Psoas muscle (tissue), 8 donors: ENCODE data around the gene LYSMD1. TPM values are rescaled to one million over a fixed set of nuclear protein-coding genes. Genes with fewer than 3 reads are reported as not detected.
"Not testable (repeated sequence)": the region's sequence is repeated elsewhere in the genome, so short reads cannot be mapped to it uniquely, and the experiment has no call there.

ENCODE experiments used
- ATAC-seq, 4 donors: fragments of 200-7000 bp; cut with Tn5 transposase; one replicate each; pipeline ENCODE4 v1.9.1; 2020; ENCODE audit warnings: moderate library complexity in 3 of 4, mild to moderate bottlenecking in 2 of 4
- DNase-seq, 2 donors: peaks; one replicate each; pipeline ENCODE4 v3.0.0-alpha.2; 2020
- H3K27ac ChIP-seq: fragments of 200-600 bp; one replicate; pipeline ENCODE4 v1.8.0; 2022
- H3K27me3 ChIP-seq, 3 donors: fragments of 200-600 bp in 1 of 3; one replicate each; pipeline versions ENCODE4 v1.6.1 to v1.8.0; 2013 to 2022; ENCODE audit warnings: low read length in 2 of 3, mild to moderate bottlenecking in 2 of 3, moderate library complexity in 1 of 3; ENCODE audit not compliant: insufficient read depth in 3 of 3
- H3K36me3 ChIP-seq, 2 donors: fragments of 200-600 bp in 1 of 2; one replicate each; pipeline versions ENCODE4 v1.6.1 to v1.8.0; 2013 to 2022; ENCODE audit warnings: low read depth in 1 of 2, mild to moderate bottlenecking in 1 of 2, moderate library complexity in 1 of 2; ENCODE audit not compliant: insufficient read depth in 1 of 2
- H3K4me1 ChIP-seq: fragments of 200-600 bp; one replicate; pipeline ENCODE4 v1.8.0; 2022
- H3K4me3 ChIP-seq: fragments of 200-600 bp; one replicate; pipeline ENCODE4 v1.8.0; 2022; ENCODE audit warnings: mild to moderate bottlenecking
- H3K9me3 ChIP-seq: fragments of 200-600 bp; one replicate; pipeline ENCODE4 v1.8.0; 2022
- WGBS, 3 donors: extraction: QIAGEN DNeasy Blood & Tissue Kit; methylation state at CpG; one replicate each; pipeline versions ENCODE4 v1.1.6 to v1.1.7; 2013; 5-methylcytosine and 5-hydroxymethylcytosine counted together
- intact Hi-C, 2 donors: fragments of 100-400 bp; cut with DNase I; formaldehyde crosslinking; loops; one replicate each; pipeline versions ENCODE4 v1.11.0 to v1.14.2; 2022
- long read RNA-seq, 2 donors: library from polyadenylated mRNA; unstranded; transcript quantifications; one replicate each; pipeline ENCODE4 v2.0.0, GENCODE V29; 2021
- polyA plus RNA-seq, 3 donors: library from polyadenylated mRNA; stranded (reverse); fragments of 200-250 nt; gene quantifications; one replicate each; pipeline ENCODE4 v1.2.3, GENCODE V29; 2013
- total RNA-seq, 4 donors: library from RNA; stranded (reverse); fragmentation: NEBNext Ultra II Directional in 2 of 4; extraction: Animal tissue kit (Norgen Biotek cat#: 25700) in 2 of 4; gene quantifications; one replicate each; pipeline versions ENCODE4 v1.2.1 to v1.2.4, GENCODE V29; 2021 to 2023
- TF ChIP-seq, protein P1 (sequence below): fragments of 200-600 bp; IDR thresholded peaks from one replicate; pipeline ENCODE4 v1.8.0; 2022; ENCODE audit warnings: antibody characterized with exemption
- donor health status: healthy with polysubstance abuse.
- donor health status: DM: no; HTN: no; CAD: no; lungs with moderate emphysema.
- donor health status: Bipolar disorder and iron deficiency.
- donor health status: healthy.
- donor health status: DM: yes; HTN: yes; CAD: no.
- donor health status: DM: no; HTN: no; CAD: no.
- donor health status: DM: no; HTN: no; CAD: no.
- donor health status: DM: yes; HTN: yes; CAD: no.

LYSMD1 gene, protein sequence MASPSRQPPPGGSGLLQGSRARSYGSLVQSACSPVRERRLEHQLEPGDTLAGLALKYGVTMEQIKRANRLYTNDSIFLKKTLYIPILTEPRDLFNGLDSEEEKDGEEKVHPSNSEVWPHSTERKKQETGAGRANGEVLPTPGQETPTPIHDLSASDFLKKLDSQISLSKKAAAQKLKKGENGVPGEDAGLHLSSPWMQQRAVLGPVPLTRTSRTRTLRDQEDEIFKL
- 10 to 100 TPM in 3 of 4 donors, 1 to 10 TPM in 1; 6.7 to 17.5 (median 12.3) TPM for total RNA-seq
- 10 to 100 TPM in 1 of 3 donors, 1 to 10 TPM in 2; 8.4 to 18.0 (median 8.6) TPM for polyA plus RNA-seq
- long read RNA-seq, donor 1, partial matches to known transcripts, result 0 of 1 reads
- long read RNA-seq, donor 1, other reads (novel, unspliced or antisense), result 0 of 1 reads
- long read RNA-seq, donor 2, partial matches to known transcripts, result 0 of 3 reads
- long read RNA-seq, donor 2, other reads (novel, unspliced or antisense), result 1 of 3 reads

DNA sequence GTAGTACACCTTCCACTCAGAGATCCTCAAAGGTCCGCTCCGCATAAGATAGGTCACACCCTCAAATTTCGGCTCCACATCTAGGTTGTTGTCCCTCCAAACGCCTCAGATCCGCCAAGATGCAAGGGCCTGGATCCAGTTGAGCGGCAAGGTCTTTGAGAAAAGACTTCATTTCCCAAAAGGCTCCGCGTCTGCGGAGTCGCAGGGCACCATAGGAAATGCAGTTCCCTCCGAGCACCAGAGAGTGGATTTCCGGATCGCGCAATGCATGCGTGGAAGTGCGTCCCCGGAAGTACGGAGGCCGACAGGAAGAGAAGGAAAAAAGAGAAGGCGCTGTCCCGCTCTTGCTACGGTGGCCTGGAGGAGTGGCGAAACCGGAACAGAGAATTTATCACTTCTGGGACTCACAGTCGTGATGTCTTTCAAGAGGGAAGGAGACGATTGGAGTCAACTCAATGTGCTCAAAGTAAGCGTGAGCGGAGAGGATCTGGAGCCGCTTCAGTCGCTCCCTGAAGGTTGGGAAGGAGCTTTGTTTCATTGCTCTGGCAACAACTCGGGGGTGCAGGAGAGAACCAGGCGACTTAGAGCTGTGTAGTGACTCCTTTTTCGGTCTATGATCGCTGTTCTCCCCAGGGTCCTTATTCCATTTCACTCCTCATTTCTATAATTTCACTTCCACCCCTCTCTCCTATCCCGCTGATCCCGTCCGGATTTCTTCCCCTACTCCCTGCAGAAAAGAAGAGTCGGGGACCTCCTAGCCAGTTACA lies at the start of gene LYSMD1, which contains the start of gene SCNM1:
TSS of gene LYSMD1 (minus strand) at position 165 of the 767 bp plus-strand sequence. CDS start 644 bp downstream, outside the sequence.
TSS of gene SCNM1 (plus strand) at position 407 of the 767 bp plus-strand sequence. CDS start at position 416, 9 bp downstream.
- no peaks in the 10 kb centered on the region for H3K27me3 ChIP-seq
- ATAC-seq, result peak; percentile 84 to 89 (median 85)
- H3K9me3 ChIP-seq, result no peaks in the 10 kb centered on the region
- peaks cover 48% of the 10 kb centered on the region for H3K4me1 ChIP-seq
- WGBS, 3 donors, result 0 to 1% (median 0%) methylated on average over 38 of the region's 38 CpGs
- intact Hi-C loops, result no loop called here
- peak within 1 kb of the TSS; percentile 80 for H3K4me3 ChIP-seq
- H3K36me3 ChIP-seq, result peaks cover 5 to 41% of the 10 kb centered on the region in 2 donors
- TF ChIP-seq, protein P1, sequence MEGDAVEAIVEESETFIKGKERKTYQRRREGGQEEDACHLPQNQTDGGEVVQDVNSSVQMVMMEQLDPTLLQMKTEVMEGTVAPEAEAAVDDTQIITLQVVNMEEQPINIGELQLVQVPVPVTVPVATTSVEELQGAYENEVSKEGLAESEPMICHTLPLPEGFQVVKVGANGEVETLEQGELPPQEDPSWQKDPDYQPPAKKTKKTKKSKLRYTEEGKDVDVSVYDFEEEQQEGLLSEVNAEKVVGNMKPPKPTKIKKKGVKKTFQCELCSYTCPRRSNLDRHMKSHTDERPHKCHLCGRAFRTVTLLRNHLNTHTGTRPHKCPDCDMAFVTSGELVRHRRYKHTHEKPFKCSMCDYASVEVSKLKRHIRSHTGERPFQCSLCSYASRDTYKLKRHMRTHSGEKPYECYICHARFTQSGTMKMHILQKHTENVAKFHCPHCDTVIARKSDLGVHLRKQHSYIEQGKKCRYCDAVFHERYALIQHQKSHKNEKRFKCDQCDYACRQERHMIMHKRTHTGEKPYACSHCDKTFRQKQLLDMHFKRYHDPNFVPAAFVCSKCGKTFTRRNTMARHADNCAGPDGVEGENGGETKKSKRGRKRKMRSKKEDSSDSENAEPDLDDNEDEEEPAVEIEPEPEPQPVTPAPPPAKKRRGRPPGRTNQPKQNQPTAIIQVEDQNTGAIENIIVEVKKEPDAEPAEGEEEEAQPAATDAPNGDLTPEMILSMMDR, result no peak
- peak; percentile 97 to 98 for DNase-seq
- peak within 1 kb of the TSS; percentile 92 for H3K27ac ChIP-seq

DNA sequence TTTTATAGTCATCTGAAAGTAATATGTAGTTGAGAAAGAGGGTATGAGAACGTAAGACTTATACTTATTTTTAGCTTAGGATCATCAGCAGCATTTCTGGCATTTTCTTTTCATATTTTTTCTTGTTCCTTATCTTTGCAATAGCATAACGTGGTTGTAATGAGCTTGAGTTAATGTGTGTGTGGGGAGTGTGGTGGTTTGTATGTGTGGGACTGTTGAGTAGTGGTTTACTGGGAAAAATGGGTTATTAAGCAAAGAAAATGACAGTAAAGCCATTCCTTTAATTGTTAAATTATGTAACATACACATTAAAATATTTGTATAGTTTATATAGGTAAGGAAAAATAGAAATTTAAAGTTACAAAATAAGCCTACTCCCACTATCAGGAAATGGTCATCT lies 47.9 kb upstream of the LYSMD1 start:
- intact Hi-C loops, result no loop called here
- Histone ChIP-seq H3K27me3 (no peaks in the 10 kb centered on the region), H3K4me1 (peaks cover 9% of the 10 kb centered on the region), H3K27ac (no peak overlapping the region), H3K9me3 (no peaks in the 10 kb centered on the region), H3K4me3 (no peak overlapping the region), H3K36me3 (peaks cover 0 to 52% of the 10 kb centered on the region in 2 donors)
- WGBS, 3 donors, result 32 to 54% (median 38%) methylated on average over 2 of the region's 2 CpGs
- DNase-seq, result no peak
- no peak for ATAC-seq
- TF ChIP-seq, protein P1, result no peak

DNA sequence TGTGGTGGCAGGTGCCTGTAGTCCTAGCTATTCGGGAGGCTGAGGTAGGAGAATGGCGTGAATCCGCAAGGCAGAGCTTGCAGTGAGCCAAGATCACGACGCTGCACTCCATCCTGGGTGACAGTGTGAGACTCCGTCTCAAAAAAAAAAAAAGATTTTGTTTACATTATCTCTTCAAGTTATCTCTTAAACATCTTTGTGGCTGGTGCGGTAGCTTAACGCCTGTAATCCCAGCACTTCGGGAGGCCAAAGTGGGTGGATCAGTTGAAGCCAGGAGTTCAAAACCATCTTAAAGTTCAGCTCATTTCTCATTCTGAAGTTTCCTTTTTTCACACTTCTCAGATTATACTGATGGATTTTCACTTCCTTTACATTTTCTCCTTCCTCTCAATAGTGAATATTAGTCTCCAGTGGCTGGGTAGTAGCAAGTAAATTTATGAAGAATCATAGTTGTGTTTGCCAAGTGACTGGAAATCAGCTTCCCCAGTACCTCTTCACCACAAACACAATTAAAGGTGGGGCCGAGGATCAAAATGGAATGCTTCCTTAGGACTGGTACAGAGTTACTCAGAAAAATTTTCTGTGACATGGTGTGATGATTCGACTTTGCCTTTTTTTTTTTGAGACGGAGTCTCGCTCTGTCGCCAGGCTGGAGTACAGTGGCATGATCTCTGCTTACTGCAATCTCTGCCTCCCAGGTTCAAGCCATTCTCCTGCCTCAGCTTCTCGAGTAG lies 46.4 kb upstream of the LYSMD1 start:
- peaks cover 0 to 55% of the 10 kb centered on the region in 2 donors for H3K36me3 ChIP-seq
- DNase-seq (no peak), ATAC-seq (no peak)
- 89 to 94% (median 89%) methylated on average over 15 of the region's 15 CpGs for WGBS, 3 donors
- no peaks in the 10 kb centered on the region for H3K27me3 ChIP-seq
- peaks cover 9% of the 10 kb centered on the region for H3K4me1 ChIP-seq
- H3K4me3 ChIP-seq, result no peak overlapping the region
- H3K9me3 ChIP-seq, result no peaks in the 10 kb centered on the region
- no peak overlapping the region for H3K27ac ChIP-seq
- intact Hi-C loops, result no loop called here
- TF ChIP-seq, protein P1, result no peak

DNA sequence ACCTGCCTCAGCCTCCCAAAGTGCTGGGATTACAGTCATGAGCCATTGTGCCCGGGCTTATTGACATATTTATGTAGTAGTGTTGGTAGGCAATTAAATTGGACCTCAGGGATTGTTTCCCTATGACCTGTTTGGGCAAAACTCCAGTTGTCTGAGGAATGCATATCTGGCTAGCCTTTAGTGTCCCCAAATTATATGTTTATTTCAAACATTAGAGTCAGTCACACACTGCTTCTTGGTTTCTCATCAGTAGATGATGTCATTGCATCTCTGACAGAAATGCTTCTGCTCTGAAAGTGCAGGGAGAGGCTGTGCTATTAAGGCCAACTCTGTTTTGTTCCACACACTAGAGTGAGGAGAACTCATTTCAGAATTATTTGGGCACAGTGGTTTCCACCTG lies 45.1 kb upstream of the LYSMD1 start:
- TF ChIP-seq, protein P1, result no peak
- intact Hi-C loops, result no loop called here
- no peaks in the 10 kb centered on the region for H3K9me3 ChIP-seq
- H3K36me3 ChIP-seq, result peaks cover 0 to 64% of the 10 kb centered on the region in 2 donors
- no peak overlapping the region for H3K4me3 ChIP-seq
- ATAC-seq, result no peak
- no peak for DNase-seq
- H3K27me3 ChIP-seq, result no peaks in the 10 kb centered on the region
- WGBS, 3 donors, result 67 to 76% (median 71%) methylated on average over 1 of the region's 1 CpG
- H3K4me1 ChIP-seq, result peaks cover 9% of the 10 kb centered on the region
- H3K27ac ChIP-seq, result no peak overlapping the region

DNA sequence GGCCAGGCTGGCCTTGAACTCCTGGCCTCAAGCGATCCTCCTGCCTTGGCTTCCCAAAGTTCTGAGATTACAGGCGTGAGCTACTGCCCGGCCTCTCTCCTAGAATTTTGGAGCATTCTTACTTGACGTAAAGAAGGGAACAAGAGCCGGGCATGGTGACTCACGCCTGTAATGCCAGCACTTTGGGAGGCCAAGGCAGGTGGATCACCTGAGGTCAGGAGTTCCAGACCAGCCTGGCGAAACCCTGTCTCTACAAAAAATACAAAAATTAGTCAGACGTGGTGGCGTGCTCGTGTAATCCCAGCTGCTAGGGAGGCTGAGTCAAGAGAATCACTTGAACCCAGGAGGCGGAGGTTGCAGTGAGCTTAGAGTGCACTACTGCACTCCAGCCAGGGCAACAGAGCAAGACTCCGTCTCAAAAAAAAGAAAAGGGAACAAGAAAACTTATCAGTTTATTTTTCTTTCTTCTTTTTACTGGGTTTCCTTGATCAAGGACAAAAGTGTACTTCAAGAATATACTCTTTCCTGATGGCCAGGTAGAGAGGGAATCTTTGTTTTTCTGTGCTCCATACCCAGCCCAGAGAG lies 39.8 kb upstream of the LYSMD1 start:
- WGBS, 3 donors, result 88 to 94% (median 92%) methylated on average over 12 of the region's 12 CpGs
- intact Hi-C loops, H3K9me3 ChIP-seq, H3K27me3 ChIP-seq, DNase-seq, H3K4me3 ChIP-seq, ATAC-seq, H3K27ac ChIP-seq: not testable (repeated sequence)
- H3K4me1 ChIP-seq, result peaks cover 36% of the 10 kb centered on the region
- peaks cover 0 to 65% of the 10 kb centered on the region in 2 donors for H3K36me3 ChIP-seq
